Hippocampal formation (tissue), 2 donors: ENCODE measurements around the gene PPP1R26.
"Not testable (repeated sequence)": the region's sequence is repeated elsewhere in the genome, so short reads cannot be mapped to it uniquely, and the experiment has no call there.

Experiments
- DNase-seq, 2 donors: peaks; one replicate each; lab custom pipeline; 2025; lab: John Stamatoyannopoulos, UW

The PPP1R26 gene

DNA sequence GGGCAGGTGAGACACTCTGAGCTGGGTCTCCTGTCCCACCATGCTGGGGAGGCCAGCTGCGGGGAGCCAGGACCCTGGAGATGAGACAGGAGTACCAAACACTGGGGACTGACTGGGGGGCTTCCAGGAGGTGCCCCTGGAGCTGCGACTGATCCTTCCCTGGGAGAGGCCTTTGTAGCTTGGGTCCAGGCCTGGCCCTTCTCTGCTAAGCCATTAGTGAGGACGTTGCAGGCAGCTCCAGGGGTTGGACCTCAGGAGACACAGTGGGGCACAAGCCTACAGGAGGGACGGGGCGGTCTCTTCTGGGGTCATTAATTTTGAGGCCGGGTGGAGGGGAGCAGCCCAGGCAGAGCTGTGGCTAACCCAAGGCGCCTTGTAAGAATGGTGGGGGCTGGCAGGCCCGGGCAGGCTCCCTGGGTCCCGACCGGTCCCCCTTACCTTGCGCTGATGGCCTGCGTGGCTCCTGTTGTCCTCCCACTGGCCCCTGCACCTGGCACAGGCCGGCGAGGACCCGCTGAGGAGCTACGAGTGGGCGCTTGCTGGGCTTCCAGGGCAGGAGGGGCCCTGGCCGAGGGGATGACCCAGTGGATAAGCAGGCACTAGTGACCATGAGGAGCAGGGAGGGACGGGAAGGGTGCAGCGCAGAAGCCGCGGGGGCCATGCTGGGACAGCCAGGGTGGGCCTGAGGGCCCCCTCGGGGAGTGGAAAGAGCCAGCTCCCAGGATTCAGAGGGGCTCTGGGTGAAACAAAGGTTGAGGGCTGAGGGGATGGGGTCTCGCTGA lies 26.0 kb downstream of the PPP1R26 start:
- no peak for DNase-seq

DNA sequence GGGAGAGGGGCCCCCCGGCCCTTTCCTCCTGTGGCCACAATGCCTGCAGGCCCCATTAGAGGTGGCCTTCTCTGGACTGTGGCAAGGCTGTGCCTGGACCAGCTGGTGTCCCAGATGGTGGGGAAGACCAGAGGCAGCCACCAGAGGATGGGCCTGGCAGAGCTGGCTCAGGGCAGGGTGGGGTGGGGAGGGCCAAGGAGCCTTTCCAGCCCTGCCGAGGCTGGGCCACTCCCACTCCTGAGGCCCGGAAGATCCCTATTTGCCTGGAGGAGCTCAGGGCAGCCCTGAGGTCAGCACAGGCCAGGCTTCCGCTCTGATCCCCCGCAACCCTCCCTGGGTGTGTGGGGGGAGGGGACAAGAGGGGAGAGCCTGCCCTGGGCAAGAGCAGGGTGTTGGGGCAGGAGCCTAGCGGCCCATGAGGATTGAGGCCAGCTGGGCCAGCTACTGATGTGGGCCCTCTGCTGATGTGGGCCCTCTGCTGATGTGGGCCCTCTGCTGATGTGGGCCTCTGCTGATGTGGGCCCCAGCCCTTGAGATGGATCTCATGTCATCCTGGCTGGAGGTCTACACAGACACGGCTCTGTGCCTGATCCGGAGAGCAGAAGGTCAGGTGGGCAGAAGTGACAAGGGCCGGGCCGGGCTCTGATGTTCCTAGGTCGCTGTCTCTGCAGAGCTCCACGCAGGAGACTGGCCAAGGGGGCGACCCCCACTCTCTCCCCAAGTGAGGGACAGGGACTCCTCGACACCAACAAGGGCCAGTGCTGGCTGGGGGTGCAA lies 26.9 kb downstream of the PPP1R26 start:
- DNase-seq: no peak

DNA sequence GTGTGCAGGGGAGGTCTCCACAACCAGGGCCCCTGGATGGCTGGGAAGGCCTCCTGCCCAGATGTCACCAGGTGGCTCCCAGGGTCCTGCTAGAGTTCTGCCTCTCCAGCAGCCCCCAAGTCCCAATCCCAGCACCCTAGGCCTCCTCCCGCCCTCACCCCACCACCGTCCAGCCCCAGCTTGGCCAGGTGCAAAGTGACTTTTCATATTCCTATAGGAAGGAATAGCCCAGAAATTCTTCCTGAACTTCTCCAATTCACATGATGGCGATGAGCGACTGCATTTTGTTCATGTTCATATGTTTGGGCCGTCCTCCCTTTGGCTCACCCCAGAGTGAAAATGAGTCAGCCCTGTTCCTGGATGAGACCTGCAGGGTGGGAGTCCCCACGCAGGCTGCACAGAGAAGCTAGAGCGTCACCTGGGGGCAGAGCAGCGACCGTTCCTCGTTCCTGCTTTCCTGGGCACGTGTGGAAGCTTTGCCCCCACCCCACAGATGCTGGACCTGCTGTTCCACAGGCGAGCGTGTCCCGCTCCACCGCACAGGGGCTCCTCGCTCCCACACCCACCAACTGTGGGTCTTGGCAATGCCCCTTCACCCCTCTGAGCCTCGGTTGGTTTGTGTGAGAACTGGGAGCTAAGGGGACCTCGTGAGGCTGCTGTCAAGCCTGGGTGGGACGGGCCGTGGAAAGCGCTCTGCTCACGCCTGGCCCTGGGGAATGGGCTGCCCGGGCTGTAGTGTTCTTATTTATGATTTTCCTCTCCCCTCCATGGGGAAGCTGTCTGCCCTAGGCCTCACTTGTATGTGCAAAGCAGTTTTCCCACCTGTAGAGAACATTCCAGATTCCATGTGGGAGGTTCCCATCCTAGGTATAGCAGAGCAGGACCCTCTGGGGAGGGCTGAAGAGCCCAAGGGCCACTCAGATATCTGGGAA lies 27.8 kb downstream of the PPP1R26 start:
- DNase-seq: no peak

DNA sequence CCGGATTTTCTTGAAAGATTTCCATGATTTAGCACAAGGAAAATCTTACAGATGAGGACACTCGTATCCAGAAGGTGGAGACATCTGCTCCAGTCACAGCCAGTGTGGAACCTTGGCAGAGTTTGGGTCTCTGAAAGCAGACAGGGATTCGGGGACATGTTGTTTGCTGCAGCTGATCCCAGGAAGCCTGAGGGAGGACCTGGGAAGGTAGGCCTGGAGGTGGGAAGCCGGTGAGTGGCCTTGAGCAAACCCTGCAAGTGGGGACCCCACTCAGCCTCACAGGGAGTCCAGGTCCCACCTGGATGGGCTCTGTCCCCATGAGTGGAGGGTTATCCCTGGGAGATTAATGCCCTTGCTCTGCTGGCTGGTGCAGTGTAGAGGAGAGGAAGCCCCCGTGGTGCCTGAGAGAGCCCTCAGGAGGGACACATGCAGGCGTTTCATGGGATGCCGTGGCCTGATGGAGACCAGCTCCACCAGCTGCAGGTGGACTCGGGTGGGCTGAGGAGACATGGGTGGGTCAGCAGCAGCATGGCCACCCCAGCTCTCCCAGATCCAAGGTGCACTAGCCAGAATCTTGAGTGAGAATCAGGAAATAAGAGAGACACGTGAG lies 28.7 kb downstream of the PPP1R26 start:
- no peak for DNase-seq

DNA sequence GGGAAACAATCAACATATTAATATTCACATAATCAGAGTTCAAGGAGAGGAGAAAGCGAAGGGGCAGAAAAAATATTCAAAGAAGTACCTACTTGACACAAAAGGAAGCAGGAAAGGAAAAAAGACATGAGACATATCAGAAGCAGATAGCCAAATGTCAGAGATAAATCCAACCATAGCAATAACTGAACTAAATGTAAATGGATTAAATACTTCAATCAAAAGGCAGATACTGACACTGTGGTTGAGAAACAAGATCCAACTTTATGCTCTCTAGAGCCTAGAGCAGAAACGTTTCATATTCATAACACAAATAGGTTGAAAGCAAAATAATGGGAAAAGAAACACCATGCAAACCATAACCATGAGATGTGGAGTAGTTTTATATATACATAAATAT lies 29.9 kb downstream of the PPP1R26 start:
- DNase-seq: no peak

DNA sequence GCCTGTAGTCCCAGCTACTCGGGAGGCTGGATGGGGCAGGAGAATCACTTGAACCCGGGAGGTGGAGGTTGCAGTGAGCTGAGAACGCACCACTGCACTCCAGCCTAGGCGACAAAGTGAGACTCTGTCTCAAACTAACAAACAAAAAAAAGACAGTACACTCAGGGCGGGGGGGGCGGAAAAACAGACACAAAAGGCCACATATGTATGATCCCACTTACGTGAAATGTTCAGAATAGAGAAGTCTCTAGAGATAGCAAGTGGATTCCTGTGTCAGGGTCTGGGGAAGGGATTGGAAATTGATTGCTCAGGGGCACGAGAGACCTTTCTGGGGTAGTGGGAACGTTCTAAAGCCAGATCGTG lies 32.6 kb downstream of the PPP1R26 start:
- no peak for DNase-seq

DNA sequence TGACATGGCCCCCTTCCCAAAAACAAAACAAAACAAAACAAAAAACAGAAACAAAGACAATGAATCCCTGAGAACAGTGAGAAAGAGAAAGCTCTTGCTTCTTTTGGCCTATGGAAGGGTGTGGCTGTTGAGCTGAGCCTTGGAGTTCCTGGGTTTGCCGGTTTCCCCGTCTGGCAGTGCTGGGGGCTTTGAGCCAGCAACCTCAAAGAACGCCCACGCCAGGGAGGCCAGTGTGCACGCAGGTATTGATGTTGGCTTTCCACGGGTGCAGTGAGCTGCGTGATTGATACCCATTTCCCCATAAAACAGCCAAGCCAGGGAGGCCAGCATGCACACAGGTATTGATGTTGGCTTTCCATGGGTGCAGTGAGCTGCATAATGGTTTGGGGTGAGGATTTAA lies 33.3 kb downstream of the PPP1R26 start:
- DNase-seq: no peak

DNA sequence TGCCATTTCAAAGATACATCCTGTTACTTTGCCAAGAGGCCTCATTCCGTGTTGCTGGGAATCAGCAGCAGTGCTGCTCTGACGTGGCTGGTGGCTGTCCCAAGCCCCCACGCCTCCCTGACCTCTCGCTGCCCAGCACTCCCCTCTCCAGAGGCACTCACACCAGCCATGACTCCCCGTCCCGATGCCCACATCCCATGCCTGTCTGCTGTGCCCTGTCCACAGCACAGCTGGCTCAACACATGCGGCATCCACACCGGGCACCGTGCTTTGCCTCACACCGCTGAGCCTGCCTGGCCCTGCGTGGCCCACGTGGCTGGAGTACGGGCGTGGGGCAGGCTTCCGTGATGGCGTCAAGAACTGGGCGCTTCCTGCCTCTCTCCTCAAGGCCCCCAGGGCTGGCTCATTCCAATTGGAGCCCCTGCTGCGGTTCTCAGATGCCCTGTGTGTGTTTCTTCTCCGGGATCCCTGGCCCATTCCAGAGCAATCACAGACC lies 33.8 kb downstream of the PPP1R26 start:
- DNase-seq: no peak

DNA sequence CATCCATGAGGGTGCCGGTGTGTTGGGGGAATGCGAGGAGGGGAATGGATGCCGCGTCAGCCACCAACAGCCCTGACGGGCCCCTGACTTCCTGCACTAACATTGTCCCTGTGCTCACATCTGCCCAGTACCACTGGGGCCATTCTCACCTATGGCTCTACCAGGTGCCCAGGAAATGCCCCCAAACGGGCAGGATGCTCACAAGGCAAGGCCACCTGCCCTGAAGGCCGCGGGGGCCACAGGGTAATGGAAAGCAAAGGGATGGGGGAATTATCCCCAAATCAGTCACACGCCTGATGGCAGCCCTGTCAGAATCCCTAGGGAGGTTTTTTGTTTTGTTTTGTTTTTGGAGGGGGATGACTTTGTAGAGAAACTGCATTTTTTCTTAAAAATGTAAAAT lies 34.3 kb downstream of the PPP1R26 start:
- not testable (repeated sequence) for DNase-seq

DNA sequence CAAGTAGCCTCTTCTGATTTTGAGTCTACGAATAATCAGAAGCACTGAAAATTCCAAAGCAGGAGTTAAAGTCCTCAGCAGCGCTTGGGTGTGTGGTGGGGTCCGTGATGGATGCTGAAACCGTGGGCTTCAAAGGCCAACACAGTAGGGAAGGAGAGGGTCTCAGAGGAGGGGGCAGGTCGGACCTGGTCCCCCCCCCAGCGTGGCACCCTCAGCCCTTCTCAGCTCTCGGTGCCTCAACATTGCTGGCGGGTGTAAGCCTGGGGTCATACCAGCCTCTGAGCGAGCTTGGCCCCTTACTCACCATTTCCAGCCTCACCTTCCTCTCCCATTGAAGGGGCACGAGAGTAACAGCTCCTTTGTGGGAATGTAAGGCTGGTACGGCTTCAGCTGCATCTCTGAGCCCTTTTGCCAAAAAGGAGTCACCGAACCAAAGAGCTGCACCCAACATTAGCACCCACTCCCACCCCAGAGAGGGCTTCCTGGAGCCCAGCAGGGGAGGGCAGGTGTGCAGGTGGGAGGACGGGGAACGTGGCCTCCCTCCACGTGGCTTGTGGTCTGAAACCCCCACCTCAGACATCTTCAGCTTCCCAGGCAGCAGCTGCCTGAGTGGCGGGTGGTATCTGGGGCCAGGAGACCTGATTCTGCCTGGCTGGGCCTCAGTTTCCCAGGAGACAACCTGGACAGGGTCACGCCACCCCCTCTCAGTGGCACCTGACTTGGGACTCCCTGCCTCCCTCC lies 34.9 kb downstream of the PPP1R26 start:
- DNase-seq: no peak

DNA sequence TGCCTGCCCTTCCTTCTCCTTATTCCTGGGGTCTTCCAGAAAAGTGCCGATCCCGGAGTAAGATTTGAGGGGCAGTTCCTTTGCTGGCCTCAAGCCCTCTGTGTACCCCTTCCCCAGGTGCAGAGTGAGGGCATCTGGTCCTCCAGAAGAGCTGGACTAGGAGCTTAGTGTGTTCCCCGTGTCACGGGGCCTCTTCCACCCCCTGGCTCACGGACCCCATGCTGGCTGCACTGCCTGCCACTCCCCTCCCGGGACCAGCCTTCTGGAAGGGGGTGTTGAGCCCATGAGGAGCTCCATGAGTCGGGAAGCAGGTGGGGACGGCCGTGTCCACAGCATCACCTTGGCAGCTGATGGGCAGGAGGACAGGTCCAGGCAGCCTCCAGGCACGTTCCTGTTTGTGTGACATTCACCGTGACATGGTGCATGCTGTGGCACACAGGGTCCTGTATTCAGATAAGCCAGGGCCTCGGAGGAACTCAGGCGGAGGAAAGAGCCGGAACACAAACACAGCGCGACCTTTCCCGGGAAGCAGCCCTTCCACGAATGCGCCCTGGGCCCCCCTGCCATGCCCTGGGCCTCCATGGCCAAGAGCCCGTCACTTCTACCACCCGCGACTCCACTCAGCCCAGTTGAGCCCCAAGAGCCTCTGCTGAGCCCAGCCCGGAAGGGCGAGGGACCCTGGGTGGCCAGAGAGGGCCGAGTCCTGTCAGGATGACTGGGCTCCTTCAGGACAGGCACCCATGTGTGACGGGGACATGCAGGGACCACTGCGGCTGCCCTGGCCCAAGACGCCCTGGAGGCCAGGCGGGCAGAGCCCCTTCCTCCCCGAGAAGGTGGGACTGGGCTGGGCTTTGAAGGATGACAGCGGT lies 35.7 kb downstream of the PPP1R26 start:
- DNase-seq: no peak

DNA sequence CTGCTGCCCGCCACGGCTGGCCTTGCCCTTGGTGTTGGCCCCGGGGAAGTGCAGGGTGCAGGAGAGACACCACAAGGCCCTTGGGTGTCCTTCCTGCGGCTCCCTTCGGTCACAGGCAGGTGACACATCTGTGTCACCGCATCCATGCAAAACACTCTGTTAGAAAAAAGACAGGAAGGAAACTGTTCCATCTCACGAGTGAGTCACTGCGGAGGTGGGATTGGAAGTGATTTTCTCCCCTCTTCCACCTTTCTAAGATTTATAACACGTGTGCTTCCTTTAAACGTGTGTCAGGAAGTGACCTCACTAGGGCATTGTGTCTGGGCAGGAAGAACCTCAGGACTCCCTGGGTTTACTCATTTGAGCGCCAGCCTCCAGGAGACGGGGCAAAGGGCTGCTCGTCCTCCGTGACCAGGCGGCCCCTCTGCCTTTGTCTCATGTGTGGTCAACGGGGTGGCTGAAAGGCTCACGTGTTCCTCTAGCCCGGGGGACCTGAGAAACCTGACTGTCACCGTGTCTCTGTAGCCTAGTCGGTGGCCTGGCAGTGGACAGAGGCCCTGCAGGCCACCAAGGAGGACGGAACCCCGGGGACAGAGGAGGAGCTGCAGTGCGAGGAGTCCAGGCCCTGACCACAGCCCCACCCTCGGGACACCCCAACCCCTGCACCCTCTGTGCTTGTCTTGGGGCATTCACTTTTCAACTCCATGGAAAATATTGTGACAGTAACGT lies 36.7 kb downstream of the PPP1R26 start:
- DNase-seq: no peak

DNA sequence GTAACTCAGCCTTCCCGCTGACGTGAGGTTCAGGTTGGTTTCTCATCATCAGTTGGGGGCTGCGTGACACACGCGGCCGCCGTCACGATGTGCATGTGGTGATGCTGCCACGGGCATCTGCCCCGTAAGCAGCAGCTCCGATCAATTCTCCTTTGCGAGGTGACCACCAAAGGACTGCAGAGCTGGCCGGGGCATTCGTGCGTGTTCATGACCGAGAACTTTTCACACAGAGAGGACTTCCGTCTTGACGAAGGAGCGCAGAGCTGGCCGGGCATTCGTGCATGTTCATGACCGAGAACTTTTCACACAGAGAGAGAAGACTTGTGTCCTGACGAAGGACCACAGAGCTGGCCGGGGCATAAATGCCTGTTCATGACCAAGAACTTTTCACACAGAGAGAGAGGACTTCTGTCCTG lies 37.8 kb downstream of the PPP1R26 start:
- no peak for DNase-seq

DNA sequence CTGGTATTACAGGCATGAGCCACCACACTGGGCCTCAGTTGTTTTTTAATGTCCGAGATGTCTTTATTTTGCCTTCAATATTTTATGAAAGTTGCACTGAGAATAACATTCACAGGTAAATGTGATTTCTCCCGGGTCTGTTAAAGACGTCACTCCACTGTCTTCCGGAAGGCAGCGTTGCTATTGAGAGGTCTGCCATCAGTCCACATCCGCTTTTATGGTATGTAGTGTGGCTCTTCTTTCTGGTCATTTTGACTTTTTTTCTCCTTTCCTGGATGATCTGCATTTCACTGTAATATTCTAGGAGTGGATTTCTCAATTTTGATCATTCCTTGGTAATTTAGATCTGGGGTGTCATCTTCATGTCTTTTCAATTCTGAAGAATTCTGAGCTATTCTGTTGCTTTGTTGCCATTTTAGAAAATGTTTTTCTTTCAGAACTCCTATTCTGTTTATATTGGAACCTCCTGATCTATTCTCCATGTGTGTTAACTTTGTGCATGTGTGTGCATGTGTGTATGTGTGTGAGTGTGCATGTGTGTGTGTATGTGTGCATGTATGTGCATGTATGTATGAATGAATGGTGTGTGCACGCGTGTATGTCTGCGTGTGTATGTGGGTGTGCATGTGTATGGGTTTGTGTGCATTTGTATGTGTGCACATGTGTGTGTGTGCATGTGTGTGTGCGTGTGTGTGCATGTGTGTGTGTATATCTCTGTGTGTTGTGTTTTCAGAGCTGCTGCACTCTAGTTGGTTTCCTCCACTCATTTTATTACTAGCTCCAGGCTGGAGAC lies 39.8 kb downstream of the PPP1R26 start:
- no peak for DNase-seq

DNA sequence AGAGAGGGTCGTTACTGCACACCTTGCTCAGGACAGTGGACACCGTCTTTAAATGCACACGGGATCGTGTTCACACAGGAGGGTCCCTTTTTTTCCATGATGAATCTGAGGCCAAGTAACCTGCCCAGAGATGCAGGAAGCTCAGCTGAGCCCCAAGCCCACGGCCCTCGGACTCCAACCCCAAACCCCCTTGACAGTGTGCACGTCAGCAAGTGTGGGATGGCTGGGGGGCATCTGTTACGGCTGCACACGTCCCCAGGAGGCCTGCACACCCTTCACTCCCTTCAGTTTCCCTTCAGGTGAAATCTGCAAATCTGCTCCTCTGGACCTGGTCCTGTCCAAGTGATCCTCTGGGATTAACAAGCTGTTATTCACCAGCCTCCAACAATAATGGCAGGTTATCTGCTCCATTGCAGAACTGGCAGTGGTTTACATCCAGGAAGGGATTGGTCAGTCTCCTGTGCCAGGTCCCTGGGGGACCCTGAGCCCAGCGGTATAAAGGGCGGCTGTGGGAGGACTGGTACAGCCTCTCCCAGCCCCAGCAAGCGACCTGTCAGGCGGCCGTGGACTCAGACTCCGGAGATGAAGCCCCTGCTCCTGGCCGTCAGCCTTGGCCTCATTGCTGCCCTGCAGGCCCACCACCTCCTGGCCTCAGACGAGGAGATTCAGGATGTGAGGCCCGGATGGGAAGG lies 41.5 kb downstream of the PPP1R26 start, which contains the start of gene LCN1:
Gene LCN1 (plus strand): TSS at position 525 of the 692 bp plus-strand sequence. CDS start 58 bp downstream, at position 583.
- DNase-seq: no peak

DNA sequence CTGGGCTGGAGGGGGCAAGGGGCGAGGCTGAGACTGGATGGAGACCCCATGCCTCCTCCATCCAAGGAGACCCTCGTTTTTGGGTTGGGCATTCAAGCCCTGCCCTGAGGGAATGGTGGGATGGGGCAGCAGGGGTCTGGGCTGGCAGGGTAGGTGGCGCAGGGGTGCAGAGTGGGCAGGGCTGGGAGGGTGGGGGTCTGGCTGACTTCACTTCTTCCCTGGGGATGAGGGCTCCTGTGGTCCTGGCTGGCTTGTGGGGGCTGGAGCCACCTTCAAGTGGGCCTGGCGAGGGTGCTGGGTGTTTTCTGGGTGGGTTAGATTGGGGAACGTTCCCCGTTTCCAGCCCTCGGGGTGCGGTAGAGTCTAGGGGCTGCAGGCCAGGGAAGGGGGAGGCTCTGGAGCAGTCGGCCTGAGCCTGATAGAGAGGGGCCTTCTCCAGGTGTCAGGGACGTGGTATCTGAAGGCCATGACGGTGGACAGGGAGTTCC lies 42.1 kb downstream of the PPP1R26 start:
- no peak for DNase-seq

DNA sequence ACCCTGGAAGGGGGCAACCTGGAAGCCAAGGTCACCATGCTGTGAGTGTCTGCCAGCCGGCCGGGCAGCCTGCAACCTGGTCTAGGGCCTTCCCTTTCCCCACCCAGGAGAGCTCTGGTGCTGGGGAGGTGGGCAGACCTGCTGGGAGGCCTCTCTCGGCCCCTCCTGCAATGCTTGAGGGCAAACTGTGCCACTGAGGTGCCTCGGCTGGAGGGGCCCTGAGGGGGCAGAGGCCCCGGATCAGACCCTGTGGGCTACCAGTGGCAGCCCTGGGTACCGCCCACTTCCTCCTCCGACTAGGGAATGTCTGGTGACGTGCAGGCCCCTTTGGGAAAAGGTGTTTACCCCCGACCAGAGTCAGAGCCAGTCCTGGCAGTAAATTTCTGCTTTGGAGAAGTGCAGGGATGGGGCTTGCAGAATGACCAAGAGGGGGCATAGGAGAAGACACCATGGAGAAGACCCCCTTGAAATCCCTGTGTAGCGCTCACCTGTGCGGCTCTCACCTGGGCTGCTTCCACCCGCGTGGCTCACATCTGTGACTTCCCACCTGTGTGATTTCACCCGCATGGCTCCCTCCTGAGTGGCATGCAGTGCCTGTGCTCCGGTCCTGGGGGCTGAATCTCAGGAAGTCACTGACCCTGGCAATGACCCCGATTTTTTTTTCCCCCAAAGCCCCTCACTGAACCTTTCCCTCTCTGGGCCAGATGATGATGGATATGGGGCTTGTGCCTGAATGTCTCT lies 42.7 kb downstream of the PPP1R26 start:
- no peak for DNase-seq
